ENCODE measurements around the gene PRRC1.

GRCh38 chr5:127564002-127564769, 46.7 kb downstream of the PRRC1 start:
- peak; percentile 26 to 66 (median 51) for TF ChIP-seq CTCF (IDR thresholded peaks at IDR 0.05)
- TF ChIP-seq POLR2AphosphoS5 (IDR thresholded peaks at IDR 0.05), result no peak
- no peak for TF ChIP-seq EP300 (IDR thresholded peaks at IDR 0.05)
- no peak for TF ChIP-seq POLR2A (IDR thresholded peaks at IDR 0.05)
